GM12892 (cell line): ENCODE results near the gene TMOD3.

ENCODE experiments used
- DNase-seq: peaks from one replicate; pipeline ENCODE4 v3.0.0; 2011; ENCODE audit not compliant: insufficient read length
- FAIRE-seq: peaks from 2 replicates; lab custom pipeline; 2011; peaks lifted over from hg19 to GRCh38; lab: Jason Lieb, UNC
- POLR2A ChIP-seq: IDR thresholded peaks from 2 replicates; pipeline ENCODE4 v1.6.1; 2011; ENCODE audit warnings: low read depth, low read length, control low read depth
- POLR2AphosphoS5 ChIP-seq: IDR thresholded peaks from 2 replicates; pipeline ENCODE4 v1.6.1; 2011; ENCODE audit warnings: low read depth, low read length, control low read depth
- TAF1 ChIP-seq: IDR thresholded peaks from 2 replicates; pipeline ENCODE4 v1.6.1; 2011; ENCODE audit warnings: low read depth, mild to moderate bottlenecking, control low read depth, low read length, borderline replicate concordance

Gene TMOD3

DNA sequence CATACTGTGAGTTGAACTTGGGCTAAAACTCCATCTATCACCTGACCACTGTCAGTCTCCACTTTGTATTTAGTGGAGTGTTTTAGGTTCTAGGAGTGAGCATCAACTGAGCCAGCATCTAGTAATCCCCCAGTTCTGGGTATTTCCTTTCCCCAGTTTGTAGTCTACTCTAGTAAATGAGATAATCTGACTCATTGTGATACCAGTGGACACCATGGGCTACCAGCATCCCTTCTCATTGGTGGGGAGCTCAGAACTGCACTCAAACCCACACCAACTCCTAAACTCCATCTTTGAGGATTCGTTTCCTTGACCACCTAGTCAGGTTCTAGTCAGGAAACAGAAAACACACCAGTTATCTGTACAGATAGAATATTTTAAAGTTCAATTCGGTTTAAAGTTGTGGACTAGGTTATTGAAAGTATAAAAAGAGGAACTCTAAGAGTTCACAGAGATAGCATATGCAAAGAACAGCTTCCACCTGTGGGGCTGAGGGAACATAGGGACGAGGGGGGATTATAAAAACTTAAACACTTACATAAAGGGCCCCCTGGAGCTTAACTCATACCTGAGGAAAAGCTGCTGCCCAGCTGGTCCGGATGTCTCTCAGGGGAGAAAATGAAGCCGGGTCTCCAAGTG lies 106.1 kb downstream of the TMOD3 start:
- no peak for TF ChIP-seq TAF1
- no peak for TF ChIP-seq POLR2A
- TF ChIP-seq POLR2AphosphoS5, result no peak
- peak; percentile 87 for FAIRE-seq

DNA sequence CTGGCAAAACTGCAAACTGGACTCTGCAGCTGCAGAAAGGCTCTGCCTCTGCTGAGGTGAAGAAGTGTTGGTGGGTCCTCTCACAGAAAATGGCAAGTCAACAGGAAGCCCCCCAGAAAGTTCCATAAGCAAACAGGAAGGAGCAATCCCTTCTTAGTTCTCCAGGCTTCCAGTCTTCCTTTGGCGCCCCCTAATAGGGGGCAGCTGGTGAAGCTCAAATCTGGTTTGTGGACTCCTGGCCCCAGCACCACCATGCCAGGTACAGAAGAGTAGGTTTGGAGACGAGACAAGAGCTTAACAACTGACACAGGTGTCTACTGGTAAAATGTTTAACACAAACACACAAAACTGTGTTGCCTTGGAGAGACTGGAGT lies 106.6 kb downstream of the TMOD3 start:
- peak; percentile 63 for FAIRE-seq
- TF ChIP-seq POLR2A, result no peak
- no peak for TF ChIP-seq TAF1
- TF ChIP-seq POLR2AphosphoS5, result no peak
- no peak for DNase-seq

More for the DNA sequence above, 106.1 kb downstream of the TMOD3 start:
- DNase-seq, result peak; percentile 39

DNA sequence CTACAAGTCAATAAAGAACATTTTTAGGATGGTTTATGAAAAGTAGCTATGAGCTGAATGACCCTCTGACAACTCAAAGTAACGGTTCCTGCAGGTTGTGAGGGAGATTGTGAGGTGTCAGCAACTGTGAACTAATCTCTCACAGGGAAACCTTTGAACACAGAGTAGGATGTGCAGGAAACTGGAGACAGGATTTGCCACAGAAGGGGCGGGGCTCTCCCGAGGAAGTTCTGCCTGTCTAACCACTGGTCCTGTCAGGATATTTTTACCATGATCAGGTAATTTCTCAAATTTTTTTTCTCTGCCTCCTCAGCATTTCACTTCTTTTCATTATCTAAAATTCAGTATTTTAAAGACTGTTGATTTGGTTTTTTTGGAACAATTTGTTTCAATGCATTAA lies 108.8 kb downstream of the TMOD3 start:
- FAIRE-seq, result no peak
- no peak for TF ChIP-seq TAF1
- TF ChIP-seq POLR2AphosphoS5, result no peak
- no peak for DNase-seq

DNA sequence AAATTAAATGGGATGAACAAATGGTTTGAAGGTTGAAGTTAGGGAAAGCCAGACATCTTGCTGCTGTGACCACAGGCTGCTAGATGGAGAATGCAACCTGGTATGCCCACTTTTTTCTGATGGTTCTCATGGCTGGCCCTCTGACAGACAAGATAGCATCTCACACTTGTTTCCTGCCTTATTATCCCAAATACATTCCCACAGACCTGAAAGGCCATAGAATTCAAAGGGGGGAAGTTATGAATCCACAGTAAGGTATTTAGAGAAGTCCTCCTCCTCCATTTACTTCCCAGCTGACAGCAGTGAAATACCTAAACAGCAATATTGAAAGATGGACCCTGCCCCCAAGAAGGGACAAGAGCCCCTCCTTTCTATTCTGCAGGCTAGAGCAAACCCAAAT lies 109.8 kb downstream of the TMOD3 start:
- DNase-seq, result no peak
- no peak for FAIRE-seq
- TF ChIP-seq POLR2A (no peak), POLR2AphosphoS5 (no peak), TAF1 (no peak)

- DNase-seq (no peak), FAIRE-seq (no peak)
- TF ChIP-seq POLR2AphosphoS5, result no peak
- TF ChIP-seq POLR2A, result no peak
- TF ChIP-seq TAF1, result no peak
Observed at GRCh38 chr15:51947124-51947523, 117.7 kb downstream of the TMOD3 start.

- TF ChIP-seq POLR2AphosphoS5 (no peak), POLR2A (no peak), TAF1 (no peak)
- no peak for DNase-seq
- FAIRE-seq, result no peak
Observed at GRCh38 chr15:51952805-51953204, 123.4 kb downstream of the TMOD3 start.

GRCh38 chr15:51955504-51955903 lies 126.1 kb downstream of the TMOD3 start:
- FAIRE-seq (no peak), DNase-seq (no peak)
- TF ChIP-seq POLR2AphosphoS5, result no peak
- TF ChIP-seq POLR2A, result no peak
- no peak for TF ChIP-seq TAF1
